WI38 (cell line): ENCODE measurements around the gene SNX25.

Source experiments
- H3K4me3 ChIP-seq: 2 replicates; pipeline ENCODE4 v1.5.1; 2011; ENCODE audit warnings: low read depth, mild to moderate bottlenecking, control low read depth, low read length
- TF ChIP-seq, protein P1 (sequence below): IDR thresholded peaks from 2 replicates; pipeline ENCODE4 v1.5.1; 2012; ENCODE audit warnings: low read depth, mild to moderate bottlenecking, control low read depth, low read length

The SNX25 gene

GRCh38 chr4:185396724-185397385, 187.5 kb downstream of the SNX25 start, which contains the start of gene ANKRD37:
Gene ANKRD37, plus strand, starts transcription at chr4:185396841. Its CDS starts 83 bp downstream, at chr4:185396924.
- TF ChIP-seq, protein P1, sequence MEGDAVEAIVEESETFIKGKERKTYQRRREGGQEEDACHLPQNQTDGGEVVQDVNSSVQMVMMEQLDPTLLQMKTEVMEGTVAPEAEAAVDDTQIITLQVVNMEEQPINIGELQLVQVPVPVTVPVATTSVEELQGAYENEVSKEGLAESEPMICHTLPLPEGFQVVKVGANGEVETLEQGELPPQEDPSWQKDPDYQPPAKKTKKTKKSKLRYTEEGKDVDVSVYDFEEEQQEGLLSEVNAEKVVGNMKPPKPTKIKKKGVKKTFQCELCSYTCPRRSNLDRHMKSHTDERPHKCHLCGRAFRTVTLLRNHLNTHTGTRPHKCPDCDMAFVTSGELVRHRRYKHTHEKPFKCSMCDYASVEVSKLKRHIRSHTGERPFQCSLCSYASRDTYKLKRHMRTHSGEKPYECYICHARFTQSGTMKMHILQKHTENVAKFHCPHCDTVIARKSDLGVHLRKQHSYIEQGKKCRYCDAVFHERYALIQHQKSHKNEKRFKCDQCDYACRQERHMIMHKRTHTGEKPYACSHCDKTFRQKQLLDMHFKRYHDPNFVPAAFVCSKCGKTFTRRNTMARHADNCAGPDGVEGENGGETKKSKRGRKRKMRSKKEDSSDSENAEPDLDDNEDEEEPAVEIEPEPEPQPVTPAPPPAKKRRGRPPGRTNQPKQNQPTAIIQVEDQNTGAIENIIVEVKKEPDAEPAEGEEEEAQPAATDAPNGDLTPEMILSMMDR = no peak

GRCh38 chr4:185398618-185399017, 189.2 kb downstream of the SNX25 start:
- H3K4me3 ChIP-seq = no peak overlapping the region

More at GRCh38 chr4:185396724-185397385, 187.5 kb downstream of the SNX25 start, which contains the start of gene ANKRD37:
- peak within 1 kb of the TSS; percentile 77 for H3K4me3 ChIP-seq

DNA sequence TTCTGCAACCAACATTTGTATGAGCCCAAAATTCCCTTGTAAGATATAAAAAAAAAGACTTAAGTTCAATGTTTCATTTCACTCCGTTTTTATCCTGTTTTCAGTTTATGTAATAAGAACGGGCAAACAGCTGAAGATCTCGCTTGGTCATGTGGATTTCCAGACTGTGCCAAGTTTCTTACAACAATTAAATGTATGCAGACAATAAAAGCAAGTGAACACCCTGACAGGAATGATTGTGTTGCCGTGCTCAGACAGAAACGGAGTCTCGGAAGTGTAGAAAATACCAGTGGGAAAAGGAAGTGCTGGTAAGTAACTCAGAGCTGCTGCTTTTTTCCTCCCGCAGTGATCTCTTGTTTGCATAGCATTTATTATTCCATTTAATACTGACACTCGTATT, 190.1 kb downstream of the SNX25 start:
- TF ChIP-seq, protein P1 = no peak
- H3K4me3 ChIP-seq = no peak overlapping the region

More at GRCh38 chr4:185398618-185399017, 189.2 kb downstream of the SNX25 start:
- TF ChIP-seq, protein P1 = no peak

- no peak overlapping the region for H3K4me3 ChIP-seq
- TF ChIP-seq, protein P1 = no peak
These were observed 194.6 kb downstream of the SNX25 start for GRCh38 chr4:185404031-185404430.

DNA sequence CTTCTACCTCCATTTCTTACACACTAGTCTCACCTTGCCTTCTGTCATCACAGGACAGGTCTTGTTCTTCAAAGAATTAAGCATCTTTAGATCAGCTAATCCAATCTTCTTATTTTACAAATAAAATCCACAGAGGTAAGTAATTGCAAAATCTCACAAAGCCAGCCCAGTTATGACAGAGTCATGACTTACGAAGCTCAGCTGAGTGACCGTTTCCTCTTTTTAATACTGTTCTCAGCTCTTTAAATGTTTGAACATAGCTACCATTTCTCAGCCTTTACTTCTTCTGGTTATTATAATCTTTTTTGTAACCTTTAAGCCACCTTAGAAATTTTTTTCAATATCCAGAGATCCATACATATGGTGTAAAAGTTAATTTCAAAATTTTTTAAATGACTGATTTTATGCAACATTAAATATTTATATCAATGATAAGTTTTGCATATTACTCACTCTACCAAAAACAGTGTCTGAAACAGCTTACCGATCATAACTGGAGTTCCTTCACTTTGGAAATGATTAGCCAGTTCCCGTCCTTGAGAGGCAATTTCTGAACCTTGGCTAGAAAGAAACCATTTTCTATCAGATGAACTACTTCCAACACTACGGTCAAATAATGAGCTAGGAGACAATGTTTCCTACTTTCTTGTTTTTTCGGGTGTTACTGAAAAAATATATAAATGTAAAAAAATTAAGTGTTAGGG, 196.1 kb downstream of the SNX25 start:
- TF ChIP-seq, protein P1 = no peak
- no peak overlapping the region for H3K4me3 ChIP-seq

GRCh38 chr4:185408432-185408831, 199.0 kb downstream of the SNX25 start:
- TF ChIP-seq, protein P1 = no peak
- H3K4me3 ChIP-seq = no peak overlapping the region

DNA sequence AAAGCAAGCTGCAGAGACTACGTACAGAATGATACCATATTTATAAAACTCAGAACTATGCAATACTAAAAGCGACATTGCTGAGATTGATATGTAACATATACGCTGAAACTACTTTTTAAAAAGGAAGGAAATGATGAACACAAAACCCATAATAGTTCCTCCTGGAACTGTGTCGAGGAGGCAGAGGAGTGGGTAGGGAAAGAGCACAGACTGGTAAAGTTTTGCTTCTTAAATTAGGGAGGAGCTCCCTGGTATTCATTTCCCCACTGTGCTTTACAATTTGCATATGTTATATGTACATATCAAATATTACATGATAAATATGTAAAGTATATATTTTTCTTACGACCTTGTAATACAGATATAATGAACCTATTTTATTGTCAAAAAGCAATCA, 202.5 kb downstream of the SNX25 start:
- no peak overlapping the region for H3K4me3 ChIP-seq
- TF ChIP-seq, protein P1 = no peak
